DLD1 (cell line): ENCODE results near the gene NOL4L.

Source experiments
- in situ Hi-C: cut with HindIII; loops from 2 replicates; pipeline ENCODE4 v1.10.0; 2017; ENCODE audit warnings: low sequenced_read_pairs

NOL4L gene

DNA sequence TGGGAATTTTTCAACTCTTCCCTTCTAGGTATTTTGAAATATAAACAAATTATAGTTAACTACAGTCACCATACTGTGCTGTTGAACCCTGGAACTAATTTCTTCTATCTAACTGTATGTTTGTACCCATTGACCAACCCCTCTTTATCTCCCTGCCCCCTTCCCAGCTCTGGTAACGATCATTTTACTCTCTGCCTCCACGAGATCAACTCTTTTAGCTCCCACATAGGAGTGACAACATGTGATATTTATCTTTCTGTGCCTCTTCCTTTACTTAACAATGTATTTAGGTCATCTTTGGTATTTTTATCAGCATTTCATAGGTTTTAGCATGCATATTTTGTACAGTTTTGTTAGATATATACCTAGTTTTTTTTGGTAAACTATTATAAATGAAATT is 181.1 kb downstream of the NOL4L start:
- in situ Hi-C loops, result no loop called here

DNA sequence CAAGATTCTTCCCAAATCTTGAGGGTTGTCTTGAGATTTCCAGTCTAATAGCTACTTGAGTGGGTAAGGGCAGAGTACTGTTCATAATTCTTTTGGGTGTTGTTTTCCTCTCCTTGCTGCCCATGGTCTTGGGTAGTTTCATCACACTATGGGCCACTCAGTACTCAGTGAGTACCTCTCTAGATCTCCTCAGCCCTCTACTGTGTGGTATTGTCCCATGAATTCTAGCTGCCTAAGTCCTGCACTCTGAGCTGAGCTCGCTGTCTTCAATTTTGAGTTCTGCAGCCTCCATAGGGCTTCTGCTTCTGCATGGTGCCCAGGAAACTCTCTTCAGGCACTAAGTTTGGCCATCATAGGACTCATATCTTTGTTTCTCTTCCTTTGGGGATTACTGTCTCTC is 184.7 kb downstream of the NOL4L start:
- in situ Hi-C loops, result no loop called here

DNA sequence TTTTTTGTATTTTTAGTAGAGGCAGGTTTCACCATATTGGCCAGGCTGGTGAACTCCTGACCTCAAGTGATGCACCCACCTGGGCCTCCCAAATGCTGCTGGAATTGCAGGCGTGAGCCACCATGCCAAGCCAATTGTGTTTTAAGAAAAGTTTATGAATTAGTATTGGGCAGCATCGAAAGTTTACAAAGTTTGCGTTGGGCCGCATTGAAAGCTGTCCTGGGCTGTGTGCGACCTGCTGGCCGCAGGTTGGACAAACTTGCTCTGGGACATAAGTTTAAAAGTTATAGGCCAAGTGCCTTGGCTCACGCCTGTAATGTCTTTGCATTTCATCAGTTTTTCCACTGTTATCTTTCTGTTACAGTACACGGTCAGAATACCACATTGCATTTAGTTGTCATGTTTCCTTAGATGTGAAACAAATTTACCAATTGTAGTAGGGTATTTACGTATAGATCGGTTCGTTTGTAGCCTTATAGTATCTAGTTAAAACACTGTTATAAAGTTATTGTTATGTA is 187.5 kb downstream of the NOL4L start:
- in situ Hi-C loops, result no loop called here

DNA sequence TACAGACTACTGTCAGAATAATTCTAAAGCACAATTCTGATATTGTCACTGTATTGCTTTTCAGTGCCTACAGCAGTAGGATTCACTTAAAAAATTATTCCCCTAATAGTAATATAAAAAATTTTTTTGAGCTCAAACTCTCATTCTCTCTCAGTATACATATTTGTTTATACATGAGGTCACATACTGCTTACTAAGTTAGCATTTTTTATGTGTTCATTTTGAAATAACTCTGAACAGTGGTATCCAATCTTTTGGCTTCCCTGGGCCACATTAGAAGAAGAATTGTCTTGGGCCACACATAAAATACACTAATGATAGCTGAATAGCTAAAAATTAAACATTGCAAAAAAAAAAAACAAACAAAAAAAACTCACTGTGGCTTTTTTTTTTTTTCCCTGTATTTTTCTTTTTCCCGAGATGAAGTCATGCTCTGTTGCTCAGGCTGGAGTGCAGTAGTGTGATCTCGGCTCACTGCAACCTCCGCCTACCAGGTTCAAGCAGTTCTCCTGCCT is 188.4 kb downstream of the NOL4L start:
- in situ Hi-C loops, result no loop called here

DNA sequence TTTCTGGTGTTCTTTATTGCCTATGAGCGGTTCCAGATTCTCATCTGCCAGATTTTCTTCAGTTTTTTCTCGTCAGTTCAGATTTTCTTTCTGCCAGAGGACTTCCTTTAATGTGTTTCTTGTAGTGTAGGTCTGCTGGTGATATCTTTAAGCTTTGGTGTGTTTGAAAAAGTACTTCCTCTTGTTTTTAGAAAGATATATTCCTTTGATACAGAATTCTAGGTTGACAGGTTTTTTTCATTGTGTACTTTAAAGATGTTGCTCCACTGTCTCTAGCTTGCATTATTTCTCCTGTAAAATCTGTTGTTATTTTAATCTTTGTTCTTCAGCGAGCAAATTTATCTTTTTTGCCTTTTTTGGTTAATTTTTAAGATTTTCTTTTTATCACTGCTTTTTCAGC is 190.1 kb downstream of the NOL4L start:
- in situ Hi-C loops, result no loop called here
